Subcutaneous adipose tissue (tissue), 4 donors: ENCODE results near the gene MGLL. TPM values are rescaled to one million over a fixed set of nuclear protein-coding genes. Genes with fewer than 3 reads are reported as not detected.

Source experiments
- total RNA-seq, 4 donors: library from RNA; depleted of rRNA; stranded (reverse); fragments of >200 nt; gene quantifications; one replicate each; pipeline ENCODE4 v1.1.0, GENCODE V29; 2016
- TF ChIP-seq, protein P1 (sequence below): fragments of 450-650 bp; IDR thresholded peaks from one replicate; pipeline ENCODE4 v1.5.1; 2016; ENCODE audit warnings: low read depth, mild to moderate bottlenecking, control low read depth, antibody characterized with exemption, moderate library complexity

MGLL gene
- total RNA-seq, 4 donors from 2014 or later, result 83.9 to 292 (median 110) TPM

DNA sequence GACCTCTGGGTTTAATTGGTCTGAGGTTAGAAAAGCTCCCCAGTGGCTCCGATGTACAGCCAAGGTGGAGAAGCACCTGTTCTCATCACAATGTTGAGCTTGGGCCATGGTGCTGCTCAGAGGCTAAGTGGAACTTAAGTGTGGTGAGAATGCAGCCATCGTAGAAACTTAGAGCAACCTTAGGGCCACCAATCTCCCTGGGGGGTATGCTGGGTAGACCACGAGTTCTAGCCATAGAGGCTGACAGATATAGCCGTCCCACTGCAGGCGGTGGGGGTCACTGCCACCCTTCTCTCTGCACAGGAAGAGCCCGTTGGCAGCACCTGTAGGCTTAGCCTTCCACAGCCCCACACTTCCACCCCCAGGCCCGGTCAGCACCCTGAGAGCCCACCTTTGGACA is 38.0 kb downstream of the MGLL start:
- TF ChIP-seq, protein P1, sequence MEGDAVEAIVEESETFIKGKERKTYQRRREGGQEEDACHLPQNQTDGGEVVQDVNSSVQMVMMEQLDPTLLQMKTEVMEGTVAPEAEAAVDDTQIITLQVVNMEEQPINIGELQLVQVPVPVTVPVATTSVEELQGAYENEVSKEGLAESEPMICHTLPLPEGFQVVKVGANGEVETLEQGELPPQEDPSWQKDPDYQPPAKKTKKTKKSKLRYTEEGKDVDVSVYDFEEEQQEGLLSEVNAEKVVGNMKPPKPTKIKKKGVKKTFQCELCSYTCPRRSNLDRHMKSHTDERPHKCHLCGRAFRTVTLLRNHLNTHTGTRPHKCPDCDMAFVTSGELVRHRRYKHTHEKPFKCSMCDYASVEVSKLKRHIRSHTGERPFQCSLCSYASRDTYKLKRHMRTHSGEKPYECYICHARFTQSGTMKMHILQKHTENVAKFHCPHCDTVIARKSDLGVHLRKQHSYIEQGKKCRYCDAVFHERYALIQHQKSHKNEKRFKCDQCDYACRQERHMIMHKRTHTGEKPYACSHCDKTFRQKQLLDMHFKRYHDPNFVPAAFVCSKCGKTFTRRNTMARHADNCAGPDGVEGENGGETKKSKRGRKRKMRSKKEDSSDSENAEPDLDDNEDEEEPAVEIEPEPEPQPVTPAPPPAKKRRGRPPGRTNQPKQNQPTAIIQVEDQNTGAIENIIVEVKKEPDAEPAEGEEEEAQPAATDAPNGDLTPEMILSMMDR, result no peak

DNA sequence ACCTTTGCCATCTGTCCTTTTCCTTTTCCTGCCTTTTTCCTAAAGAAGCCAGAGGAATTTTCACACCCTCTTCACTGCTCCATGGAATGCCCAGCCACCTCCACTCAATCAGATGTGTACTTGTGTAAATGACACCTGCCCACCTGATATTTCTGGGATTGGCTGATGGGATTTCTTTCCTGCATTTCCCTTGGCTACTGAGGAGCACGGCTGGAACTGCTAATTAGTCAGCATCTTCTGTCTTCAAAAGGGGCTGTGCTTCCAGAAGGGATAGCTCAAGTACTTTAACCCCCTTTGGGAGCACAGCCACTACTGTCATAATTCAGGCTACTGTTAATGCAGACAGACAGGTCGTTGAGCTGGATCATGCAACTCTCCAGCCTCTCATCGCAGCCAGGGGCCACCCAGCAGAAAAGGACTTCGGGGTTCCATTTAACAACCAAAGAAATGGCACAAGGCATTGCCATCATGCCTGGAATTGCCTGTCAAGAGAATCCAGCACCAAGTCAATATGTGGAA is 38.6 kb downstream of the MGLL start:
- TF ChIP-seq, protein P1, result no peak

DNA sequence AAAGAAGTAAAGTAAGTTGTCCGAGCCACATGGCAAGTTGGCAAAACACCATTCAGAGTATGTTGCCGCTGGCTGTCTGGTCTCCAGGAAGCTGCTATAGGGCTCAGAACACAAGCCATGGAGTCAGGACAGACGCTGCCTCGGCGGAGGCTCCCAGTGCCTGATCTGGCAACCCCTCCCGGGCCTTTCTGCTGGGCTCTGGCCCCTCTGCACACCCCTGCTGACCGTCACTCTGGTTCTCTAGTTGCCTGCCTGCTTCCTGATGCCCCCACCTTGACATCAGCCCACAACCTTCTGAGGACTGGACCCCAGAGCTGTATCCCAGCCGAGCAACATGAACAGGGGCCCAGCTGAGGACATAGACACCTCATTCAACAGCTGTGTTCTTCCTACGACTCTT is 39.1 kb downstream of the MGLL start:
- TF ChIP-seq, protein P1, result no peak

DNA sequence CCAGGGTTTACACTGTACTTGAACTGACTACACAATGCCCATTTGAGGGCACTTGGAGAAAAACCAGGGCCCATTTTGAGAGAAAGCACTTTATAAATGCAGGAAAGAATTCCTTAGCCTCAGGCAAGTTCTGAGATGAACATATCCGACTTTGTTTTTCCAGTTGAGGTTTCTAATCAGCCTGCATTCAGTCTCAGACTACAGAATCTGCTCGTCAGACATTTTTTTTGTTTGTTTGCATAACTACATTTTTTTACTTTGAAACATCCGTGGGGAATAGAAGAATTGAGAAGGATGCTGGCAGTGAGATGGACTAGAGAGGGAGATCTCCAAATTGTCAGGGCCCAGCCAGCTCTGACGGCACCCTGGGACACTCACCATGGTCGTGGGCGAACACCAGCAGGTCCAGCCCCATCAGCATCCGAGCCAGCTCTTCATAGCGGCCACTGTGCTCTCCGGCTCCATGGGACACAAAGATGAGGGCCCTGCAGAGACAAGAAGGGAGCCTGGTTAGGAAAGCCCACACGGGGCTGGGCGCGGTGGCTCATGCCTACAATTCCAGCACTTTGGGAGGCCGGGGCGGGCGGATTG is 40.8 kb downstream of the MGLL start:
- TF ChIP-seq, protein P1, result no peak

DNA sequence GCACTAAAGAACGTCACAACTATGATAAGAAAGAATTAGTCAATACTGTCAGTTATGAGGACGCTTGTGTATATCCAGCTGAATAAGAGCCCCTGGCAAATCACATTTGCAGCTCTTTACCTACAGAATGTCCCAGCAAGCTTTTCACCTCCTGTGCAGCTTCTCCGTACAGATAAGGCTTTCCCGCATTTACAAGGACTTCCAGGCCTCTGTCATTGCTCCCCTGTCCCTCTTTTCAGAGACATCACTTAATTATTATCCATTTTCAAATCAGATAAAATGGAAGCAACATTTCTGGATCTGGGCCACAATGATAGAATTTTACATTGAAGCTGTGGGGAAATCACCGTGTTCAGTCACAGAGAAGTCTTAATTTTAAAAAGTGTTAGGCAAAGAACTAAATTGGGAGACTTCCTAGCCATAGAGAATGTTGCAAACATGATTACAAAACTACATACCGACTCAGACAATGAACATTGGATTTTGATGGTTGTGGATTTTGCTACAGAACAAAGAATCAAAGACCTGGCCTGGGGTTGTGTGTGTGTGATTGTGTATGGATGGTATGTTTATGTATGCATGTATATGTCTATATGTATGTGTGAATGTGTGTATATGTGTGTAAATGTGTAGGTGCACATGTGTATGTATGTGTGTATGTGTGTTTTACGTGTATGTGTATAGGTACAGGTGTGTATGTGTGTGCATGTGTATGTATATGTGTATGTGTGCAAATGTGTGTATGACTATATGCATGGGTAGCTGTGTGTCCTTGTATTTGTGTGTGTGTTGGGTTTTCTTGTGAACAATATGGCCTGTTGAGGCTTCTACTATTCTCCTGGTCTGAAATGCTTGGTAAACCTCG is 41.5 kb downstream of the MGLL start:
- TF ChIP-seq, protein P1, result no peak

DNA sequence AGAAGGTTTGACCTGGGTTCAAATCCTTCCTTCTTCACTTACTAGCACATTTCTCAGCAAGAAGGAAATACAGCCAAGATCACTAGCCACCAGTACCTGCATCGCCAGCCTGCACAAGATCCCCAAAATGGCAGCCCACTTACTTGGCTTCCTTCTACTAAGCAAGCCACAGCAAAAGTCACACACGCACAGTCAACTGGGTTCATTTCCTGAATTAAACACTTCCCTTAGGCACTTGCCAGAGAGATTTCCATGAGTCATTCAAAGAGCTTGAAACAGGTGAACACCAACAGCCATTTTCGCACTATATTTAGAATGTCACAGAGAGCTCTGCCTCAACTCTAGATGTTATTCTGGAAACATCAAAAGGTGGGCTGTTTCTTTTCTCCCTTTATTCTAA is 42.6 kb downstream of the MGLL start:
- TF ChIP-seq, protein P1, result no peak

DNA sequence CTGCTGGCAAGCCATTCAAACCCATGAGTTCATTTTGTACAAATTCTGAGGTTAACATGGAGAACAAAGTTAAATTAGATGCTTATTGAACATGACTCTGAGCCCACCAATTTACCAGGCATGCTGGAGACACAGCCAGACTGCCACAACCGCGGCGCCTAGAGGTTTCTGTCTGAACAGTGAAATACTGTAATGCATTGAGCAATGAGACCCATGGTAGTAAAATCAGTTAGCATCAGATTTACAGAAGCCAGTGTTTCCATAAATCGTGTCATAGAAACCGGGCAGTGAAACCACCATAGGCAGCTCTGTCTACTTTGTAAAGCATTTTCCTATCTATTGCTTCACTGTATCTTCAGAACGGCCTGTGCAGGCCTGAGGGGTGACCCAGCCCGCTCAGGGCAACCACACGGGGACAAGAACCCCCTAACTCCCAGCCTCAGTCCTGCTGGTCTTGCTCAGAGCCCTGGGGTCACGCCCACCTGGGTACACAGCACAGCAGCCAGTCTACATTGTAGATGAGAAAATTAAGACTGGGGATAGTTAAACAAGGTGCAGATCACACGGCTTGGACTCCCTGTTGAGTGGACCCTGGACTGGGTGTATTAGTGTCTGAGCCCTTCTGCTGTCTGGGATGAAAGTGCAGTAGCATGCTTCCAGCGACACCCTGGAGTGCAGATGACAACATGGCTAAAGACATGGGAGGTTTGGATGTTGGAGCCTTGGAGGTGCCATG is 44.2 kb downstream of the MGLL start:
- TF ChIP-seq, protein P1, result no peak
